K562 (cell line): ENCODE data around the gene PCSK5. TPM values are rescaled to one million over a fixed set of nuclear protein-coding genes. Genes with fewer than 3 reads are reported as not detected.

Experiments
- ATAC-seq: fragments of 200-7000 bp; cut with Tn5 transposase; 3 replicates; pipeline ENCODE4 v1.9.1; 2020; ENCODE audit warnings: moderate library complexity
- BruUV-seq: library from RNA; stranded (reverse); fragments of 400-500 nt; replicated peaks from 2 replicates; lab custom pipeline; 2021; lab: Mats Ljungman, UMichigan
- CTCF ChIA-PET: fragments of 300-600 bp; formaldehyde crosslinking; extraction: SDS; loops from one replicate; lab custom pipeline; 2021; ENCODE audit warnings: low intra/inter-chr PET ratio; lab: Yijun Ruan, JAX
- POLR2A ChIA-PET: fragments of 300-600, 350-650 bp; sonication (Branson Sonifier 250); formaldehyde crosslinking; extraction: SDS; loops from one replicate; lab custom pipeline; 2021; ENCODE audit warnings: antibody characterized with exemption, inconsistent platforms; lab: Yijun Ruan, JAX
- DNase-seq, 4 experiments: peaks; one replicate each; pipeline versions ENCODE4 v3.0.0 to v3.0.0-alpha.2; 2011 to 2018; ENCODE audit warnings: low spot score in 3 of 4, mixed read lengths in 3 of 4; ENCODE audit errors: extremely low read depth in 1 of 4
- FAIRE-seq: peaks from 2 replicates; lab custom pipeline; 2011; peaks lifted over from hg19 to GRCh38; lab: Jason Lieb, UNC
- H2AFZ ChIP-seq: 2 replicates; pipeline ENCODE4 v1.6.0; 2011; ENCODE audit warnings: low read depth, low read length, control low read depth, inconsistent platforms
- H3K27ac ChIP-seq: fragments of 200-600 bp; 3 replicates; pipeline ENCODE4 v1.8.0; 2011; ENCODE audit warnings: low read depth, mild to moderate bottlenecking, control low read depth, inconsistent platforms, low read length, moderate library complexity, mixed read lengths; ENCODE audit errors: extremely low read depth
- H3K27me3 ChIP-seq, 2 experiments: fragments of 300-600 bp in 1 of 2; 2 replicates in 1 of 2; 3 replicates in 1 of 2; pipeline versions ENCODE4 v1.6.0 to v1.8.0; 2011; ENCODE audit warnings: inconsistent platforms in 2 of 2, low read length in 2 of 2, mild to moderate bottlenecking in 1 of 2, mixed read lengths in 1 of 2, moderate library complexity in 1 of 2; ENCODE audit not compliant: control insufficient read depth in 2 of 2, insufficient read depth in 2 of 2
- H3K36me3 ChIP-seq: fragments of 300-600 bp; 3 replicates; pipeline ENCODE4 v1.8.0; 2011; ENCODE audit warnings: mild to moderate bottlenecking, low read length, inconsistent platforms; ENCODE audit not compliant: control insufficient read depth, insufficient read depth
- H3K4me1 ChIP-seq, 2 experiments: fragments of 200-600 bp in 1 of 2; replicated peaks in 1 of 2; 2 replicates in 1 of 2; 3 replicates in 1 of 2; pipeline versions ENCODE4 v1.5.1 to v1.8.0; 2011; ENCODE audit warnings: inconsistent platforms in 2 of 2, low read length in 2 of 2, mild to moderate bottlenecking in 1 of 2, mixed read lengths in 1 of 2, moderate library complexity in 1 of 2; ENCODE audit not compliant: control insufficient read depth in 2 of 2, insufficient read depth in 2 of 2
- H3K4me2 ChIP-seq: 2 replicates; pipeline ENCODE4 v1.6.1; 2011; ENCODE audit warnings: low read length, control low read depth, inconsistent platforms, mixed read lengths; ENCODE audit not compliant: insufficient read depth
- H3K4me3 ChIP-seq: fragments of 200-600 bp; sonication (generic), shearing (Covaris generic); 2 replicates; pipeline ENCODE4 v1.5.1; 2016; ENCODE audit warnings: control low read depth, inconsistent platforms
- H3K79me2 ChIP-seq: fragments of 200-600 bp; 3 replicates; pipeline ENCODE4 v1.8.0; 2011; ENCODE audit warnings: low read length, inconsistent platforms; ENCODE audit not compliant: control insufficient read depth, insufficient read depth
- H3K9ac ChIP-seq, 2 experiments: 2 replicates each; pipeline versions ENCODE4 v1.6.0 to v1.6.1; 2011; ENCODE audit warnings: low read depth in 2 of 2, low read length in 2 of 2, control low read depth in 1 of 2, inconsistent platforms in 1 of 2, mild to moderate bottlenecking in 1 of 2, mixed read lengths in 1 of 2; ENCODE audit not compliant: insufficient read depth in 1 of 2
- H3K9me1 ChIP-seq: one replicate; pipeline ENCODE4 v1.6.0; 2011; ENCODE audit warnings: inconsistent platforms, mild to moderate bottlenecking, low read length, moderate library complexity; ENCODE audit not compliant: control insufficient read depth, insufficient read depth
- H3K9me3 ChIP-seq: replicated peaks from 2 replicates; pipeline ENCODE4 v1.5.1; 2011; ENCODE audit warnings: low read depth, low read length, inconsistent platforms; ENCODE audit not compliant: control insufficient read depth, insufficient read depth
- H4K20me1 ChIP-seq: replicated peaks from 2 replicates; pipeline ENCODE4 v1.6.1; 2011; ENCODE audit warnings: low read length, inconsistent platforms, mixed read lengths; ENCODE audit not compliant: control insufficient read depth, insufficient read depth
- ARID2 ChIP-seq: fragments of 450-650 bp; IDR thresholded peaks from 2 replicates; pipeline ENCODE4 v1.6.1; 2017; ENCODE audit warnings: antibody characterized with exemption, mild to moderate bottlenecking
- BRD9 ChIP-seq: fragments of 450-650 bp; IDR thresholded peaks from 2 replicates; pipeline ENCODE4 v1.6.1; 2018; ENCODE audit warnings: low read depth; ENCODE audit not compliant: partially characterized antibody
- CREB5 ChIP-seq: fragments of 250-450 bp; sonication (Bioruptor Pico); IDR thresholded peaks from 2 replicates; pipeline ENCODE4 v1.5.0; 2020; ENCODE audit warnings: mild to moderate bottlenecking
- FOXJ3 ChIP-seq: sonication (generic); formaldehyde crosslinking; IDR thresholded peaks from 2 replicates; pipeline ENCODE4 v1.4.0; 2020; ENCODE audit warnings: mild to moderate bottlenecking, missing genetic modification reagents
- GABPA ChIP-seq: fragments of 200-800 bp; sonication (Bioruptor generic); conservative IDR thresholded peaks from 2 replicates; pipeline ENCODE4 v1.6.1; 2016; ENCODE audit warnings: low read depth, missing genetic modification characterization, missing compliant biosample characterization
- HDAC2 ChIP-seq: fragments of 450-650 bp; IDR thresholded peaks from 2 replicates; pipeline ENCODE4 v1.6.1; 2016; ENCODE audit warnings: mild to moderate bottlenecking
- HDAC6 ChIP-seq: IDR thresholded peaks from 2 replicates; pipeline ENCODE4 v1.6.1; 2012; ENCODE audit warnings: low read depth, mild to moderate bottlenecking, control low read depth, inconsistent platforms, low read length, moderate library complexity
- HMG20A ChIP-seq: fragments of 450-650 bp; formaldehyde crosslinking; conservative IDR thresholded peaks from 2 replicates; pipeline ENCODE4 v1.4.0; 2020; ENCODE audit warnings: mild to moderate bottlenecking, mixed read lengths
- MBD1 ChIP-seq: fragments of 250-450 bp; sonication (Bioruptor Pico); IDR thresholded peaks from 2 replicates; pipeline ENCODE4 v1.8.0; 2022; ENCODE audit warnings: inconsistent platforms
- NCOA1 ChIP-seq: fragments of 450-650 bp; IDR thresholded peaks from 2 replicates; pipeline ENCODE4 v1.6.1; 2016; ENCODE audit warnings: low read depth
- SFPQ ChIP-seq: fragments of 200-400 bp; formaldehyde crosslinking; IDR thresholded peaks from 2 replicates; pipeline ENCODE4 v1.6.1; 2017; ENCODE audit warnings: mild to moderate bottlenecking, low read depth, low read length, moderate library complexity
- SLC30A9 ChIP-seq: fragments of 250-450 bp; sonication (Bioruptor Pico); IDR thresholded peaks from 2 replicates; pipeline ENCODE4 v1.8.0; 2022; ENCODE audit warnings: mild to moderate bottlenecking, moderate library complexity
- YY1 ChIP-seq, 3 experiments: IDR thresholded peaks; 2 replicates each; pipeline ENCODE4 v1.6.1; 2011; ENCODE audit warnings: low read length in 2 of 3, mild to moderate bottlenecking in 2 of 3, moderate library complexity in 2 of 3, borderline replicate concordance in 1 of 3, control low read depth in 1 of 3, low read depth in 1 of 3; ENCODE audit not compliant: insufficient read depth in 3 of 3, insufficient replicate concordance in 2 of 3, control insufficient read depth in 1 of 3, insufficient read length in 1 of 3; ENCODE audit errors: extremely low read depth in 1 of 3
- ZNF512 ChIP-seq: IDR thresholded peaks from 2 replicates; pipeline ENCODE4 v1.6.1; 2016; ENCODE audit warnings: missing genetic modification characterization, missing compliant biosample characterization
- WGBS: fragments of 100-300 bp; shearing (Covaris generic); methylation state at CpG from one replicate; pipeline ENCODE4 v1.1.6; 2016; ENCODE audit warnings: low coverage, mixed read lengths; ENCODE audit not compliant: insufficient coverage; ENCODE audit errors: missing lambda C conversion rate; 5-methylcytosine and 5-hydroxymethylcytosine counted together
- in situ Hi-C: fragments of 300-500 bp; cut with MboI; formaldehyde crosslinking; loops from 4 replicates; pipeline ENCODE4 v1.15.0; 2018; ENCODE audit warnings: inconsistent platforms, mixed read lengths
- intact Hi-C: fragments of 100-400 bp; cut with micrococcal nuclease; formaldehyde crosslinking; loops from 2 replicates; pipeline ENCODE4 v1.14.2; 2022
- polyA plus RNA-seq, 8 experiments: library from polyadenylated mRNA; depleted of rRNA in 4 of 8; stranded (reverse) in 5 of 8; unstranded in 3 of 8; fragments of >200 nt; fragmentation: Nextera tagmentation in 2 of 8; fragmentation: Illumina TruSeq in 1 of 8; extraction: Ambion mirVana in 2 of 8; extraction: Trizol in 1 of 8; gene quantifications; 2 replicates each; pipeline versions ENCODE4 v1.2.1 to v1.2.3, GENCODE V29; 2011 to 2014; ENCODE audit warnings: inconsistent platforms in 1 of 8, missing spikeins in 1 of 8
- total RNA-seq, 7 experiments: library from RNA; depleted of rRNA in 6 of 7; stranded (reverse); fragments of >200 nt in 6 of 7; fragmentation: Illumina TruSeq in 2 of 7; extraction: Trizol in 2 of 7; gene quantifications; 2 replicates each; pipeline versions ENCODE4 v1.2.1 to v1.2.3, GENCODE V29; 2011 to 2021; ENCODE audit warnings: low replicate concordance in 1 of 7

The PCSK5 gene
- total and polyA plus RNA-seq, 9 of the 15 experiments (the other 6 are each of a cell fraction or from before 2014, with no cell fraction given), result not detected

- no peak for TF ChIP-seq MBD1 (CRISPR knock-in tag)
Observed at GRCh38 chr9:76188905-76189304, 298.4 kb downstream of the PCSK5 start (continued).

- in situ Hi-C loops, result no loop called here
- CTCF ChIA-PET, result no interaction called here
- WGBS, result 0% methylated on average over 5 of the region's 5 CpGs
- DNase-seq (no peak), FAIRE-seq (no peak), ATAC-seq (no peak)
- Histone ChIP-seq H3K4me1 (no peaks in the 10 kb centered on the region), H3K36me3 (no peaks in the 10 kb centered on the region), H3K4me3 (no peak overlapping the region), H3K79me2 (no peaks in the 10 kb centered on the region), H3K9me3 (no peaks in the 10 kb centered on the region), H3K27ac (no peak overlapping the region), H4K20me1 (no peaks in the 10 kb centered on the region), H2AFZ (no peak overlapping the region), H3K9me1 (no peaks in the 10 kb centered on the region), H3K9ac (no peak overlapping the region), H3K4me2 (no peak overlapping the region), H3K27me3 (no peaks in the 10 kb centered on the region)
- no TSS peak for BruUV-seq
- intact Hi-C loops, result no loop called here
- POLR2A ChIA-PET, result no interaction called here
- TF ChIP-seq SFPQ (no peak), NCOA1 (no peak), BRD9 (no peak), GABPA (tag) (no peak), ARID2 (no peak), HDAC2 (no peak), SLC30A9 (no peak), FOXJ3 (no peak), HDAC6 (no peak), HMG20A (CRISPR knock-in tag) (no peak), CREB5 (CRISPR knock-in tag) (no peak), ZNF512 (no peak), YY1 (IDR thresholded peaks at IDR 0.05; ENCODE audit: borderline replicate concordance in 1 of 3, control insufficient read depth in 1 of 3, extremely low read depth in 1 of 3, insufficient read depth in 3 of 3, insufficient read length in 1 of 3, insufficient replicate concordance in 2 of 3, low read depth in 1 of 3, low read length in 2 of 3) (no peak)
Observed at GRCh38 chr9:76191493-76191892, 301.0 kb downstream of the PCSK5 start.
